ENCODE measurements around the gene KLK14. TPM values are rescaled to one million over a fixed set of nuclear protein-coding genes. Genes with fewer than 3 reads are reported as not detected.

Gene KLK14
- total and polyA plus RNA-seq, 2 of the 8 experiments (the other 6 are each of a cell fraction or from before 2014, with no cell fraction given): 0.09 to 1.2 TPM

DNA sequence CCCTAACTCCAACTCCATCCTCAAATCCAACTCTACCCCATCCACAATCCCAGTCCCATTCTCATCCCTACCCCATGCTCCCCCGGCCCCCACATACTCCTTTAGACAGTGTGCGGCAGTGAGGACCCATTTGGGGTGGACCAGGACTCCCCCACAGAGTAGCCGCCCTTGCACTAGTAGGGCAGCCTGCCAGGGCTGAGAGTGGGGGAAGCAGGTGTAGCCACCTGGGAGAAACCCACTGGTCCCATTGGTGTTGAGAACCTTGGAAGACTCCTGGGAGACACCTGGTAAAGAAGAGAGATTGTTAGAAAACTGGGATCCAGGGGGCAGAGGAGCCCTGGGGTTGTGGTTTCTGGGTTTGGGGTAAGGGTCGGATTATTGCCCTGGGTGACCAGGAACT lies 22.4 kb downstream of the KLK14 start:
- H2BK12ac ChIP-seq (ENCODE audit: low read depth, low read length): no peak overlapping the region
- H3K4ac ChIP-seq (replicated peaks; ENCODE audit: insufficient read length, low read depth, low read length): no peak overlapping the region
- WGBS, 2 experiments (ENCODE audit: extremely low coverage in 1 of 2, insufficient coverage in 1 of 2, insufficient read length in 1 of 2, insufficient replicate concordance in 2 of 2, low coverage in 1 of 2, low lambda C conversion rate in 2 of 2, missing lambda C conversion rate in 1 of 2): 66% methylated on average over 4 of the region's 4 CpGs; no CpG with 5 or more reads in 1 of the 2 experiments
- H2BK5ac ChIP-seq (ENCODE audit: low read depth, low read length): no peak overlapping the region
- H3K9me3 ChIP-seq (ENCODE audit: insufficient read depth in 2 of 2, low read depth in 1 of 2, low read length in 1 of 2): no peaks in the 10 kb centered on the region
- no peak overlapping the region for H2AK5ac ChIP-seq (ENCODE audit: low read depth, low read length)
- no peak overlapping the region for H2AFZ ChIP-seq (ENCODE audit: low read length)
- H3K36me3 ChIP-seq (ENCODE audit: control insufficient read depth in 2 of 4, insufficient read depth in 4 of 4, low read length in 3 of 4): no peaks in the 10 kb centered on the region
- H3K4me3 ChIP-seq (ENCODE audit: extremely low read depth in 1 of 4, insufficient read depth in 2 of 4, low read depth in 3 of 4, low read length in 4 of 4): no peak overlapping the region
- H3K14ac ChIP-seq (ENCODE audit: insufficient read length): no peak overlapping the region
- ChIA-PET POLR2A (ENCODE audit: partially characterized antibody) (no interaction called here), CTCF (ENCODE audit: partially characterized antibody) (no interaction called here)
- no peak overlapping the region for H2BK15ac ChIP-seq (ENCODE audit: low read length)
- no peaks in the 10 kb centered on the region for H3K79me2 ChIP-seq (ENCODE audit: control insufficient read depth in 1 of 2, insufficient read depth in 2 of 2, low read length in 2 of 2)
- peaks cover 13% of the 10 kb centered on the region; the same call in 1 of the 2 replicates for H3K23me2 ChIP-seq (ENCODE audit: low read depth, low read length)
- H4K5ac ChIP-seq (ENCODE audit: insufficient read length, low read depth, low read length): no peak overlapping the region
- no peak overlapping the region for H3K4me2 ChIP-seq (ENCODE audit: insufficient read depth in 1 of 2, low read depth in 2 of 2, low read length in 2 of 2)
- no peaks in the 10 kb centered on the region; a peak in 1 of 7 replicates for H3K27me3 ChIP-seq (replicated peaks in 1 of 4; ENCODE audit: control insufficient read depth in 3 of 4, extremely low read depth in 1 of 4, insufficient read depth in 3 of 4, low read length in 3 of 4)
- FAIRE-seq (no peak), DNase-seq (ENCODE audit: low read depth in 1 of 2, low spot score in 2 of 2) (no peak)
- no peak overlapping the region for H3K27ac ChIP-seq (ENCODE audit: low read depth, low read length)
- TF ChIP-seq SIX5 (IDR thresholded peaks at IDR 0.05; ENCODE audit: low read depth, low read length) (no peak), CBX8 (IDR thresholded peaks at IDR 0.05; ENCODE audit: borderline replicate concordance, low read depth, low read length) (no peak), GTF2F1 (IDR thresholded peaks at IDR 0.05; ENCODE audit: borderline replicate concordance, low read depth, low read length) (no peak), SRF (IDR thresholded peaks at IDR 0.05; ENCODE audit: low read depth, low read length) (no peak)
- peaks cover 0 to under 1% (median 0%) of the 10 kb centered on the region in 4 experiments; a peak in 2 of 7 replicates for H3K4me1 ChIP-seq (replicated peaks in 1 of 4; ENCODE audit: control insufficient read depth in 3 of 4, insufficient read depth in 4 of 4, low read length in 3 of 4)
- H2BK20ac ChIP-seq (ENCODE audit: low read length): no peak overlapping the region
- no peaks in the 10 kb centered on the region for H3K79me1 ChIP-seq (ENCODE audit: low read depth, low read length)
- no peak overlapping the region for H2BK120ac ChIP-seq (replicated peaks; ENCODE audit: low read depth, low read length)
- H4K8ac ChIP-seq (ENCODE audit: extremely low read depth, insufficient read depth, low read length): no peak overlapping the region
- no peak overlapping the region for H3K18ac ChIP-seq (ENCODE audit: extremely low read depth, low read length)
- no peak overlapping the region for H3K9ac ChIP-seq (replicated peaks in 1 of 4; ENCODE audit: extremely low read depth in 1 of 4, low read depth in 3 of 4, low read length in 3 of 4)
- H4K20me1 ChIP-seq (replicated peaks in 1 of 2; ENCODE audit: control insufficient read depth in 1 of 2, insufficient read depth in 2 of 2, low read length in 2 of 2): no peaks in the 10 kb centered on the region
- H3K56ac ChIP-seq (replicated peaks; ENCODE audit: insufficient read length, low read depth, low read length): no peak overlapping the region
- no peak overlapping the region for H4K91ac ChIP-seq (replicated peaks; ENCODE audit: insufficient read length, low read length)
- no peak overlapping the region for H3K23ac ChIP-seq (ENCODE audit: insufficient read length)
